A549 (cell line): ENCODE data around the gene EVI2A. TPM values are rescaled to one million over a fixed set of nuclear protein-coding genes. Genes with fewer than 3 reads are reported as not detected.
"Not testable (repeated sequence)": the region's sequence is repeated elsewhere in the genome, so short reads cannot be mapped to it uniquely, and the experiment has no call there.

Experiments used
- ATAC-seq, 2 experiments: fragments of 200-7000 bp in 1 of 2; fragments of >200 bp in 1 of 2; cut with Nextera tagmentation in 1 of 2; cut with Tn5 transposase in 1 of 2; 3 replicates each; pipeline versions ENCODE4 v1.8.0 to v1.9.1; 2018 to 2020; ENCODE audit warnings: mild to moderate bottlenecking in 1 of 2, moderate library complexity in 1 of 2
- CTCF ChIA-PET: fragments of 300-600 bp; sonication (Branson Sonifier 250); formaldehyde crosslinking; extraction: SDS; loops from one replicate; lab custom pipeline; 2021; ENCODE audit warnings: antibody characterized with exemption, inconsistent platforms; lab: Yijun Ruan, JAX
- POLR2A ChIA-PET: fragments of 350-600 bp; formaldehyde crosslinking; extraction: SDS; loops from one replicate; lab custom pipeline; 2021; ENCODE audit warnings: antibody characterized with exemption, inconsistent platforms; lab: Yijun Ruan, JAX
- DNase-seq, 2 experiments: peaks; one replicate each; pipeline versions ENCODE4 v3.0.0 to v3.0.0-alpha.2; 2011 to 2016; ENCODE audit warnings: low read depth in 1 of 2, low spot score in 1 of 2
- FAIRE-seq: peaks from 2 replicates; lab custom pipeline; 2011; peaks lifted over from hg19 to GRCh38; lab: Jason Lieb, UNC
- H3K27ac ChIP-seq, 2 experiments: fragments of >200 bp; sonication (Bioruptor Twin); formaldehyde crosslinking; 3 replicates each; pipeline ENCODE4 v1.5.1; 2016 to 2017
- H3K4me1 ChIP-seq: fragments of >200 bp; sonication (Bioruptor Twin); formaldehyde crosslinking; 3 replicates; pipeline ENCODE4 v1.6.1; 2016
- H3K4me2 ChIP-seq: fragments of >200 bp; sonication (Bioruptor Twin); formaldehyde crosslinking; 3 replicates; pipeline ENCODE4 v1.6.1; 2016
- H3K4me3 ChIP-seq: fragments of >200 bp; sonication (Bioruptor Twin); formaldehyde crosslinking; 3 replicates; pipeline ENCODE4 v1.5.1; 2016
- H3K9me3 ChIP-seq: fragments of >200 bp; sonication (Bioruptor Twin); formaldehyde crosslinking; 3 replicates; pipeline ENCODE4 v1.6.1; 2016
- ATOH8 ChIP-seq: fragments of 250-450 bp; sonication (Bioruptor Pico); IDR thresholded peaks from 2 replicates; pipeline ENCODE4 v1.5.0; 2020; ENCODE audit warnings: low read depth, mild to moderate bottlenecking, moderate library complexity
- CEBPB ChIP-seq, 2 experiments: fragments of >200 bp in 1 of 2; sonication (Bioruptor Twin) in 1 of 2; formaldehyde crosslinking in 1 of 2; IDR thresholded peaks; 2 replicates each; pipeline ENCODE4 v1.6.1; 2012 to 2016
- ELK1 ChIP-seq: fragments of 150-350 bp; IDR thresholded peaks from 2 replicates; pipeline ENCODE4 v1.6.1; 2014; ENCODE audit warnings: low read depth, mild to moderate bottlenecking, low read length
- ESRRA ChIP-seq: fragments of 150-350 bp; IDR thresholded peaks from 2 replicates; pipeline ENCODE4 v1.6.1; 2014; ENCODE audit warnings: mild to moderate bottlenecking, low read length, borderline replicate concordance
- FOSL2 ChIP-seq, 2 experiments: fragments of 450-650 bp in 1 of 2; fragments of >200 bp in 1 of 2; sonication (Bioruptor Twin) in 1 of 2; formaldehyde crosslinking; IDR thresholded peaks; 2 replicates each; pipeline versions ENCODE4 v1.5.0 to v1.6.1; 2016 to 2020; ENCODE audit warnings: mild to moderate bottlenecking in 1 of 2, moderate library complexity in 1 of 2
- HDAC2 ChIP-seq: fragments of 200-600 bp; sonication (generic); IDR thresholded peaks from 2 replicates; pipeline ENCODE4 v1.6.1; 2016
- KDM1A ChIP-seq: fragments of 200-600 bp; sonication (generic); IDR thresholded peaks from 2 replicates; pipeline ENCODE4 v1.6.1; 2016; ENCODE audit warnings: low read depth, mild to moderate bottlenecking
- KDM5A ChIP-seq: fragments of 200-600 bp; sonication (generic); IDR thresholded peaks from 2 replicates; pipeline ENCODE4 v1.6.1; 2016; ENCODE audit warnings: antibody characterized with exemption, mild to moderate bottlenecking
- MAFK ChIP-seq: fragments of 450-650 bp; IDR thresholded peaks from 2 replicates; pipeline ENCODE4 v1.6.1; 2014; ENCODE audit not compliant: partially characterized antibody
- NFE2L2 ChIP-seq: fragments of 150-350 bp; conservative IDR thresholded peaks from 2 replicates; pipeline ENCODE4 v1.6.1; 2014; ENCODE audit warnings: low read length
- NPAS2 ChIP-seq: fragments of 250-450 bp; sonication (Bioruptor Pico); IDR thresholded peaks from 2 replicates; pipeline ENCODE4 v1.8.0; 2022; ENCODE audit warnings: mild to moderate bottlenecking, moderate library complexity, borderline replicate concordance
- NR3C1 ChIP-seq: fragments of >200 bp; sonication (Bioruptor Twin); formaldehyde crosslinking; IDR thresholded peaks from 3 replicates; pipeline ENCODE4 v1.6.1; 2017
- POLR2AphosphoS2 ChIP-seq: conservative IDR thresholded peaks from 2 replicates; pipeline ENCODE4 v1.6.1; 2012; ENCODE audit warnings: low read length, improper control_type of control experiment, inconsistent platforms
- RAD21 ChIP-seq, 2 experiments: fragments of >200 bp in 1 of 2; sonication (Bioruptor Twin) in 1 of 2; formaldehyde crosslinking in 1 of 2; IDR thresholded peaks in 1 of 2; conservative IDR thresholded peaks in 1 of 2; 2 replicates in 1 of 2; 3 replicates in 1 of 2; pipeline ENCODE4 v1.6.1; 2012 to 2018; ENCODE audit warnings: inconsistent platforms in 1 of 2
- RARB ChIP-seq: fragments of 250-450 bp; sonication (Bioruptor Pico); IDR thresholded peaks from 2 replicates; pipeline ENCODE4 v1.8.0; 2021; ENCODE audit warnings: mild to moderate bottlenecking, moderate library complexity
- SREBF2 ChIP-seq: fragments of 450-650 bp; IDR thresholded peaks from 2 replicates; pipeline ENCODE4 v1.6.1; 2014; ENCODE audit warnings: mild to moderate bottlenecking, moderate library complexity
- TP53 ChIP-seq: fragments of 250-450 bp; sonication (Bioruptor Pico); IDR thresholded peaks from 2 replicates; pipeline ENCODE4 v1.5.0; 2021; ENCODE audit warnings: mild to moderate bottlenecking, moderate library complexity
- USF2 ChIP-seq: fragments of 450-650 bp; IDR thresholded peaks from 2 replicates; pipeline ENCODE4 v1.6.1; 2014; ENCODE audit warnings: antibody characterized with exemption
- ZSCAN20 ChIP-seq: fragments of 250-450 bp; sonication (Bioruptor Pico); IDR thresholded peaks from 2 replicates; pipeline ENCODE4 v1.8.0; 2022; ENCODE audit warnings: mild to moderate bottlenecking, moderate library complexity
- WGBS: methylation state at CpG from one replicate; pipeline ENCODE4 v1.1.6; 2017; ENCODE audit errors: missing lambda C conversion rate; 5-methylcytosine and 5-hydroxymethylcytosine counted together
- polyA plus RNA-seq, 4 experiments: library from polyadenylated mRNA; depleted of rRNA in 3 of 4; stranded (reverse); fragments of >200 nt; fragmentation: RNase III in 1 of 4; extraction: RNeasy Plus Mini Kit Qiagen cat#74134 plus additional on column Dnase treatment in 1 of 4; gene quantifications; 2 replicates in 3 of 4; 3 replicates in 1 of 4; pipeline ENCODE4 v1.2.3, GENCODE V29; 2011 to 2017
- TF ChIP-seq, protein P1 (sequence below): IDR thresholded peaks from 2 replicates; pipeline ENCODE4 v1.6.1; 2012
- TF ChIP-seq, protein P2 (sequence below): fragments of >200 bp; sonication (Bioruptor Twin); formaldehyde crosslinking; IDR thresholded peaks from 3 replicates; pipeline ENCODE4 v1.6.1; 2016
- TF ChIP-seq, protein P3 (sequence below): IDR thresholded peaks from 2 replicates; pipeline ENCODE4 v1.6.1; 2012

EVI2A gene
- polyA plus RNA-seq, 2 of the 4 experiments (the other 2 are of a cell fraction): not detected

DNA sequence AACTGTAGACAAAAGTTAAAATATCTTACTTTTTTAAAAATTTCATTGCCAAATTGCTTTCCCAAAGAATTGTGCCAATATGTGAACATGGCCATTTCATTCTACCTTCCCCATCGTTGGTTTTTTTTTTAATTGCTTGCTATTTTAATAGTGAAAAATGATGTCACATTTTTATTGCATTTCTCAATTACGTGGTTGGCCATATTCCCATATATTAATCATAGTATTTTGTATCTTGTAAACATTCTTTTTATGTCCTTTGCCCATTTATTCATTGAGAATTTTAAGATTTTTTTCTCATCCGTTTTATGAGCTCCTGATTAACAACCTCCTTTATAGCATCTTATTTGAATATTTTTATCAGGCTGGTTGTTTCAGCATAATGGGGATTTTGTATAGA, 31.6 kb downstream of the EVI2A start:
- POLR2A ChIA-PET: no interaction called here
- no peak overlapping the region for H3K4me3 ChIP-seq
- peak; percentile 70 for FAIRE-seq
- H3K27ac ChIP-seq: no peak overlapping the region
- no peaks in the 10 kb centered on the region for H3K9me3 ChIP-seq
- 74% methylated on average over 3 of the region's 3 CpGs for WGBS
- TF ChIP-seq FOSL2 (IDR thresholded peaks at IDR 0.05): no peak
- TF ChIP-seq FOSL2 (CRISPR knock-in tag; IDR thresholded peaks at IDR 0.05): no peak
- TF ChIP-seq POLR2AphosphoS2: no peak
- no peak for TF ChIP-seq ZSCAN20 (CRISPR knock-in tag)
- no peak for TF ChIP-seq HDAC2
- no peak for TF ChIP-seq NR3C1
- no peak for TF ChIP-seq KDM1A
- TF ChIP-seq, protein P1, sequence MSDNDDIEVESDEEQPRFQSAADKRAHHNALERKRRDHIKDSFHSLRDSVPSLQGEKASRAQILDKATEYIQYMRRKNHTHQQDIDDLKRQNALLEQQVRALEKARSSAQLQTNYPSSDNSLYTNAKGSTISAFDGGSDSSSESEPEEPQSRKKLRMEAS: no peak
- TF ChIP-seq CEBPB (IDR thresholded peaks at IDR 0.05): no peak
- TF ChIP-seq, protein P2, sequence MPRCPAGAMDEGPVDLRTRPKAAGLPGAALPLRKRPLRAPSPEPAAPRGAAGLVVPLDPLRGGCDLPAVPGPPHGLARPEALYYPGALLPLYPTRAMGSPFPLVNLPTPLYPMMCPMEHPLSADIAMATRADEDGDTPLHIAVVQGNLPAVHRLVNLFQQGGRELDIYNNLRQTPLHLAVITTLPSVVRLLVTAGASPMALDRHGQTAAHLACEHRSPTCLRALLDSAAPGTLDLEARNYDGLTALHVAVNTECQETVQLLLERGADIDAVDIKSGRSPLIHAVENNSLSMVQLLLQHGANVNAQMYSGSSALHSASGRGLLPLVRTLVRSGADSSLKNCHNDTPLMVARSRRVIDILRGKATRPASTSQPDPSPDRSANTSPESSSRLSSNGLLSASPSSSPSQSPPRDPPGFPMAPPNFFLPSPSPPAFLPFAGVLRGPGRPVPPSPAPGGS: no peak
- TF ChIP-seq KDM5A: no peak
- TF ChIP-seq NPAS2 (CRISPR knock-in tag): no peak
- H3K4me1 ChIP-seq: 0 out of 3 replicates have a peak, but pooled peaks cover 3% of the 10 kb centered on the region
- DNase-seq: no peak
- no peak overlapping the region for H3K4me2 ChIP-seq
- CTCF ChIA-PET: no interaction called here
- ATAC-seq: no peak

DNA sequence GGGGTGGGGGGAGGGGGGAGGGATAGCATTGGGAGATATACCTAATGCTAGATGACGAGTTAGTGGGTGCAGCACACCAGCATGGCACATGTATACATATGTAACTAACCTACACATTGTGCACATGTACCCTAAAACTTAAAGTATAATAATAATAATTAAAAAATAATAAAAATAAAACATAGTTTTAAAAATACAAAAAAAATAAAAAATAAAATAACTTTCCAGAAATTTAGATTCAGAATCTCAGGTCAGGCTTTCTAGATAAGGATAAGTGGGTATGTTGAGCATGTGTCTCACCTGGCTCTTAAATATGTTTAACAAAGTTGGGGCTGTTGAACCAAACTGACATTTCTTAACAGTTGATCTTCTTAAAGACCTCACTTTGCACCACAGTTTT, 33.5 kb downstream of the EVI2A start:
- 100% methylated on average over 1 of the region's 1 CpG for WGBS
- H3K4me2 ChIP-seq, H3K4me3 ChIP-seq, CTCF ChIA-PET, ATAC-seq, H3K9me3 ChIP-seq, H3K27ac ChIP-seq, DNase-seq, H3K4me1 ChIP-seq, FAIRE-seq, POLR2A ChIA-PET: not testable (repeated sequence)

- ChIA-PET CTCF (interaction anchor here (0.8 kb wide), 1 partner anchor 22 kb away, joined by 5 read pairs; no protein-coding TSS in a partner anchor), POLR2A (no interaction called here)
- H3K4me3 ChIP-seq: no peak overlapping the region
- 76% methylated on average over 1 of the region's 1 CpG for WGBS
- H3K9me3 ChIP-seq: no peaks in the 10 kb centered on the region
- 0 out of 3 replicates have a peak, but pooled peaks cover 3% of the 10 kb centered on the region for H3K4me1 ChIP-seq
- peak; percentile 67 for FAIRE-seq
- DNase-seq: no peak
- TF ChIP-seq RARB (CRISPR knock-in tag) (no peak), MAFK (no peak), ELK1 (no peak), RAD21 (conservative IDR thresholded peaks at IDR 0.05 in 1 of 2, IDR thresholded peaks at IDR 0.05 in 1 of 2) (no peak), TP53 (CRISPR knock-in tag) (no peak), HDAC2 (no peak), USF2 (no peak), ATOH8 (CRISPR knock-in tag) (no peak), SREBF2 (no peak), ESRRA (no peak), NFE2L2 (no peak)
- TF ChIP-seq, protein P3, sequence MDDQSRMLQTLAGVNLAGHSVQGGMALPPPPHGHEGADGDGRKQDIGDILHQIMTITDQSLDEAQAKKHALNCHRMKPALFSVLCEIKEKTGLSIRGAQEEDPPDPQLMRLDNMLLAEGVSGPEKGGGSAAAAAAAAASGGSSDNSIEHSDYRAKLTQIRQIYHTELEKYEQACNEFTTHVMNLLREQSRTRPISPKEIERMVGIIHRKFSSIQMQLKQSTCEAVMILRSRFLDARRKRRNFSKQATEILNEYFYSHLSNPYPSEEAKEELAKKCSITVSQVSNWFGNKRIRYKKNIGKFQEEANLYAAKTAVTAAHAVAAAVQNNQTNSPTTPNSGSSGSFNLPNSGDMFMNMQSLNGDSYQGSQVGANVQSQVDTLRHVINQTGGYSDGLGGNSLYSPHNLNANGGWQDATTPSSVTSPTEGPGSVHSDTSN: no peak
- TF ChIP-seq, all 56 proteins: peak for 0
- Histone ChIP-seq H3K4me2 (no peak overlapping the region), H3K27ac (no peak overlapping the region)
- peak; percentile 64 to 66; a peak in 3 of 6 replicates for ATAC-seq
These were observed 34.8 kb downstream of the EVI2A start for GRCh38 chr17:31286587-31286986.
